ENCODE measurements around the gene RAX. TPM values are rescaled to one million over a fixed set of nuclear protein-coding genes. Genes with fewer than 3 reads are reported as not detected.

Gene RAX
- total RNA-seq, 2 donors from 2014 or later, result 0.23 to 0.40 TPM

GRCh38 chr18:59271606-59272220 is 1.5 kb downstream of the RAX start:
- no peaks in the 10 kb centered on the region for H3K4me1 ChIP-seq (replicated peaks)
- intact Hi-C loops (cut with DNase I), result no loop called here
- H3K9me3 ChIP-seq, result no peaks in the 10 kb centered on the region
- TF ChIP-seq POLR2A (IDR thresholded peaks at IDR 0.05) (no peak), POLR2AphosphoS5 (IDR thresholded peaks at IDR 0.05) (no peak), CTCF (IDR thresholded peaks at IDR 0.05) (no peak)
- H3K27ac ChIP-seq, result no peak overlapping the region
- no peaks in the 10 kb centered on the region for H3K36me3 ChIP-seq
- peaks cover 46% of the 10 kb centered on the region for H3K27me3 ChIP-seq (replicated peaks; ENCODE audit: insufficient read depth)
- H3K4me3 ChIP-seq, result no peak overlapping the region
- DNase-seq (ENCODE audit: low spot score), result no peak
- 20% methylated on average over 14 of the region's 14 CpGs for WGBS

GRCh38 chr18:59270689-59271257 is 2.5 kb downstream of the RAX start:
- Histone ChIP-seq H3K9me3 (no peaks in the 10 kb centered on the region), H3K27ac (no peak overlapping the region), H3K27me3 (replicated peaks; ENCODE audit: insufficient read depth) (peaks cover 52% of the 10 kb centered on the region), H3K4me3 (no peak overlapping the region), H3K36me3 (no peaks in the 10 kb centered on the region), H3K4me1 (replicated peaks) (no peaks in the 10 kb centered on the region)
- intact Hi-C loops (cut with DNase I), result no loop called here
- WGBS, result 16% methylated on average over 4 of the region's 4 CpGs
- no peak for DNase-seq (ENCODE audit: low spot score)
- TF ChIP-seq POLR2AphosphoS5 (IDR thresholded peaks at IDR 0.05), result no peak
- no peak for TF ChIP-seq CTCF (IDR thresholded peaks at IDR 0.05)
- no peak for TF ChIP-seq POLR2A (IDR thresholded peaks at IDR 0.05)

- no peak for DNase-seq (ENCODE audit: low spot score)
- no peaks in the 10 kb centered on the region for H3K36me3 ChIP-seq
- no peaks in the 10 kb centered on the region for H3K4me1 ChIP-seq (replicated peaks)
- H3K27me3 ChIP-seq (replicated peaks; ENCODE audit: insufficient read depth), result peaks cover 61% of the 10 kb centered on the region
- no peak for TF ChIP-seq POLR2AphosphoS5 (IDR thresholded peaks at IDR 0.05)
- TF ChIP-seq CTCF (IDR thresholded peaks at IDR 0.05), result no peak
- TF ChIP-seq POLR2A (IDR thresholded peaks at IDR 0.05), result no peak
- no peak overlapping the region for H3K4me3 ChIP-seq
- intact Hi-C loops (cut with DNase I), result no loop called here
- H3K9me3 ChIP-seq, result no peaks in the 10 kb centered on the region
- H3K27ac ChIP-seq, result no peak overlapping the region
- WGBS, result 6% methylated on average over 17 of the region's 17 CpGs
Measured at GRCh38 chr18:59269563-59270119, 3.6 kb downstream of the RAX start.

- peaks cover 65% of the 10 kb centered on the region for H3K27me3 ChIP-seq (replicated peaks; ENCODE audit: insufficient read depth)
- H3K27ac ChIP-seq, result no peak overlapping the region
- intact Hi-C loops (cut with DNase I), result no loop called here
- H3K9me3 ChIP-seq, result no peaks in the 10 kb centered on the region
- no peak for DNase-seq (ENCODE audit: low spot score)
- TF ChIP-seq CTCF (IDR thresholded peaks at IDR 0.05) (peak in 1 of 4 experiments; percentile 17), POLR2AphosphoS5 (IDR thresholded peaks at IDR 0.05) (no peak)
- no peaks in the 10 kb centered on the region for H3K4me1 ChIP-seq (replicated peaks)
- H3K36me3 ChIP-seq, result no peaks in the 10 kb centered on the region
- WGBS, result 2% methylated on average over 72 of the region's 90 CpGs
- H3K4me3 ChIP-seq, result no peak overlapping the region
Measured at GRCh38 chr18:59268721-59269562, 4.3 kb downstream of the RAX start.
